ENCODE data around the gene POTEG. TPM values are rescaled to one million over a fixed set of nuclear protein-coding genes. Genes with fewer than 3 reads are reported as not detected.
"Not testable (repeated sequence)": the region's sequence is repeated elsewhere in the genome, so short reads cannot be mapped to it uniquely, and the experiment has no call there.

The POTEG gene
- not detected in 2 replicates for total RNA-seq (2014; rRNA removed; shearing (Covaris generic))

GRCh38 chr14:19434241-19434640 is at the start of gene POTEG:
Gene POTEG, minus strand, starts transcription at chr14:19434341. Its CDS starts 52 bp downstream, at chr14:19434289.
- H3K36me3 ChIP-seq (replicated peaks; ENCODE audit: control insufficient read depth, insufficient read depth, low read length); DNase-seq; H3K27me3 ChIP-seq (ENCODE audit: control insufficient read depth, insufficient read depth, low read length); H3K4me3 ChIP-seq (ENCODE audit: insufficient read depth, low read depth, low read length): not testable (repeated sequence)

- DNase-seq; H3K4me3 ChIP-seq (ENCODE audit: insufficient read depth, low read depth, low read length); H3K27me3 ChIP-seq (ENCODE audit: control insufficient read depth, insufficient read depth, low read length); H3K36me3 ChIP-seq (replicated peaks; ENCODE audit: control insufficient read depth, insufficient read depth, low read length): not testable (repeated sequence)
Observed at GRCh38 chr14:19482093-19482492, 48.0 kb upstream of the POTEG start.

GRCh38 chr14:19481421-19481820 is 47.3 kb upstream of the POTEG start:
- not testable (repeated sequence) for H3K4me3 ChIP-seq (ENCODE audit: insufficient read depth, low read depth, low read length); H3K27me3 ChIP-seq (ENCODE audit: control insufficient read depth, insufficient read depth, low read length); H3K36me3 ChIP-seq (replicated peaks; ENCODE audit: control insufficient read depth, insufficient read depth, low read length); DNase-seq

GRCh38 chr14:19480491-19480890 is 46.4 kb upstream of the POTEG start:
- not testable (repeated sequence) for DNase-seq; H3K27me3 ChIP-seq (ENCODE audit: control insufficient read depth, insufficient read depth, low read length); H3K36me3 ChIP-seq (replicated peaks; ENCODE audit: control insufficient read depth, insufficient read depth, low read length); H3K4me3 ChIP-seq (ENCODE audit: insufficient read depth, low read depth, low read length)

- not testable (repeated sequence) for DNase-seq; H3K36me3 ChIP-seq (replicated peaks; ENCODE audit: control insufficient read depth, insufficient read depth, low read length); H3K4me3 ChIP-seq (ENCODE audit: insufficient read depth, low read depth, low read length); H3K27me3 ChIP-seq (ENCODE audit: control insufficient read depth, insufficient read depth, low read length)
Observed at GRCh38 chr14:19445761-19446160, 11.6 kb upstream of the POTEG start.

- not testable (repeated sequence) for H3K36me3 ChIP-seq (replicated peaks; ENCODE audit: control insufficient read depth, insufficient read depth, low read length); H3K27me3 ChIP-seq (ENCODE audit: control insufficient read depth, insufficient read depth, low read length); H3K4me3 ChIP-seq (ENCODE audit: insufficient read depth, low read depth, low read length); DNase-seq
Observed at GRCh38 chr14:19439826-19440225, 5.7 kb upstream of the POTEG start.

GRCh38 chr14:19439219-19439618 is 5.1 kb upstream of the POTEG start:
- not testable (repeated sequence) for DNase-seq; H3K36me3 ChIP-seq (replicated peaks; ENCODE audit: control insufficient read depth, insufficient read depth, low read length); H3K4me3 ChIP-seq (ENCODE audit: insufficient read depth, low read depth, low read length); H3K27me3 ChIP-seq (ENCODE audit: control insufficient read depth, insufficient read depth, low read length)

GRCh38 chr14:19437126-19437443 is 2.9 kb upstream of the POTEG start:
- not testable (repeated sequence) for DNase-seq

GRCh38 chr14:19436311-19437125 is 2.4 kb upstream of the POTEG start:
- H3K36me3 ChIP-seq (replicated peaks; ENCODE audit: control insufficient read depth, insufficient read depth, low read length), result not testable (repeated sequence)

More at GRCh38 chr14:19437126-19437443, 2.9 kb upstream of the POTEG start:
- H3K4me3 ChIP-seq (ENCODE audit: insufficient read depth, low read depth, low read length); H3K27me3 ChIP-seq (ENCODE audit: control insufficient read depth, insufficient read depth, low read length); H3K36me3 ChIP-seq (replicated peaks; ENCODE audit: control insufficient read depth, insufficient read depth, low read length): not testable (repeated sequence)

GRCh38 chr14:19435852-19436251 is 1.7 kb upstream of the POTEG start:
- not testable (repeated sequence) for H3K27me3 ChIP-seq (ENCODE audit: control insufficient read depth, insufficient read depth, low read length); H3K36me3 ChIP-seq (replicated peaks; ENCODE audit: control insufficient read depth, insufficient read depth, low read length); H3K4me3 ChIP-seq (ENCODE audit: insufficient read depth, low read depth, low read length); DNase-seq

More at GRCh38 chr14:19436311-19437125, 2.4 kb upstream of the POTEG start:
- not testable (repeated sequence) for H3K4me3 ChIP-seq (ENCODE audit: insufficient read depth, low read depth, low read length); DNase-seq; H3K27me3 ChIP-seq (ENCODE audit: control insufficient read depth, insufficient read depth, low read length)

- not testable (repeated sequence) for H3K36me3 ChIP-seq (replicated peaks; ENCODE audit: control insufficient read depth, insufficient read depth, low read length); H3K27me3 ChIP-seq (ENCODE audit: control insufficient read depth, insufficient read depth, low read length); DNase-seq; H3K4me3 ChIP-seq (ENCODE audit: insufficient read depth, low read depth, low read length)
Observed at GRCh38 chr14:19434891-19435290, 750 bp upstream of the POTEG start.

- not testable (repeated sequence) for H3K27me3 ChIP-seq (ENCODE audit: control insufficient read depth, insufficient read depth, low read length); DNase-seq; H3K4me3 ChIP-seq (ENCODE audit: insufficient read depth, low read depth, low read length); H3K36me3 ChIP-seq (replicated peaks; ENCODE audit: control insufficient read depth, insufficient read depth, low read length)
Observed at GRCh38 chr14:19433765-19434164, 376 bp downstream of the POTEG start.

- H3K36me3 ChIP-seq (replicated peaks; ENCODE audit: control insufficient read depth, insufficient read depth, low read length); H3K4me3 ChIP-seq (ENCODE audit: insufficient read depth, low read depth, low read length); H3K27me3 ChIP-seq (ENCODE audit: control insufficient read depth, insufficient read depth, low read length); DNase-seq: not testable (repeated sequence)
Observed at GRCh38 chr14:19408519-19408918, 25.6 kb downstream of the POTEG start.

- not testable (repeated sequence) for H3K27me3 ChIP-seq (ENCODE audit: control insufficient read depth, insufficient read depth, low read length); DNase-seq; H3K36me3 ChIP-seq (replicated peaks; ENCODE audit: control insufficient read depth, insufficient read depth, low read length); H3K4me3 ChIP-seq (ENCODE audit: insufficient read depth, low read depth, low read length)
Observed at GRCh38 chr14:19402097-19402496, 32.0 kb downstream of the POTEG start.

- not testable (repeated sequence) for H3K27me3 ChIP-seq (ENCODE audit: control insufficient read depth, insufficient read depth, low read length); H3K36me3 ChIP-seq (replicated peaks; ENCODE audit: control insufficient read depth, insufficient read depth, low read length); DNase-seq; H3K4me3 ChIP-seq (ENCODE audit: insufficient read depth, low read depth, low read length)
Observed at GRCh38 chr14:19394727-19395126, 39.4 kb downstream of the POTEG start.
